HG02870 (cell line): ENCODE measurements around the gene MRPL14.
"Not testable (repeated sequence)": the region's sequence is repeated elsewhere in the genome, so short reads cannot be mapped to it uniquely, and the experiment has no call there.

Experiments used
- ATAC-seq: cut with Tn5 transposase; IDR thresholded peaks from one replicate; pipeline ENCODE4 v1.9.1; 2021; ENCODE audit warnings: mild to moderate bottlenecking, moderate library complexity; ENCODE audit not compliant: unreplicated experiment

Gene MRPL14

GRCh38 chr6:44150317-44150917 lies 23.2 kb upstream of the MRPL14 start:
- ATAC-seq: no peak

DNA sequence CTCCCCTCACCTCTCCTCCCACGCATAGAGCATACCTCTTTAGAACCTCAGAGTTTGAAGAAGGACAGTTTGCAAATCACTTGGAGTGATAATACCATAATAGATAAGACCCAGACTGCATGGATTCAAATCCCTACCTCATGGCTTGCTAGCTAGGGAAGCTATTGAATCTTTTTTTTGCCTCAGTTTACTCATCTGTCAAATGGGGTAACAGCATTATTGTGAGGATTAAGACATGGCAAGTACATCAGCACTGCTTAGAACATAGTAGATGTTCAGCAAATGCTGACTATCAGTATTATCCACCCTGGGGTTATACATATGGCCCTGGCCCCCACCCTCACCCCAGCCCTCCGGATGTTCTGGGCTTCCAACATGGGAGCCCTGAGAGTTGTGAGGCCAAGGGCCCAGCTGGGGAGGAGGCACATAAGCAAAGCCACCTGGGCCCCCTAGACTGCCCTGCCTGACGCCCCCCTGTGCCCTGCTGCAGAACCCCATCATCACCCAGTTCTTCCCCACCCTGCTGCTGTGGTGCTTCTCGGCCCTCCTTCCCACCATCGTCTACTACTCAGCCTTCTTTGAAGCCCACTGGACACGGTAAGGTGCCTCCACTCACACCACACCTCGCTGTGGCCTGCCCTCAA lies 22.2 kb upstream of the MRPL14 start:
- ATAC-seq: no peak

DNA sequence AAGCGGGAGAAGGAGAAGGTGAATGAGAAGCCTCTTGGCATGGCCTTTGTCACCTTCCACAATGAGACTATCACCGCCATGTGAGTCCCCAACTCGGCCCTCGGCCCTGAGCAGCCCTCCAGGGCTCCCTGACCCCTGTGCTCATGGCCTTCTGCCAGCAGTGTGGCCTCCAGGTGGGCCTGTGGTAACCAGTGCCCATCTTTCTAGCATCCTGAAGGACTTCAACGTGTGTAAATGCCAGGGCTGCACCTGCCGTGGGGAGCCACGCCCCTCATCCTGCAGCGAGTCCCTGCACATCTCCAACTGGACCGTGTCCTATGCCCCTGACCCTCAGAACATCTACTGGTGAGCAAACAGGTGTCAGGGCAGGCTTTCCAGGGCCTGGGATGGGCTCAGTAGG lies 21.1 kb upstream of the MRPL14 start:
- no peak for ATAC-seq

- ATAC-seq: no peak
Observed at GRCh38 chr6:44147256-44147655, 20.0 kb upstream of the MRPL14 start.

DNA sequence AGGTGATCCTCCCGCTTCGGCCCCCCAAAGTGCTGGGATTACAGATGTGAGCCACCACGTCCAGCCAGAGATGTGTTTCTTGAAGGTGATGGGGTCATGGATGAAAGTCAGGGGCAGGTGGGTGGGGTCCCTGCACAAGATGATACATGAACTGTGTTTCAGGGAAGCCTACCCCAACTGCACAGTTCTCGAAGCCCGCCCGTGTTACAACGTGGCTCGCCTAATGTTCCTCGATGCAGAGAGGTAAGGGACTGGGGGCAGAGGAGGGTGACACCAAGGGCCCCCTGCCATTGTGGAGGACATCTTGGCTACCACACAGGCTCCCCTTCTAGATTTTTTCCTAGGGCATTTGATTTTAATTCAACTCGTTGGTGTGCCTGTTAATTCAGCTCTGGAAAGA lies 19.4 kb upstream of the MRPL14 start:
- ATAC-seq: no peak

DNA sequence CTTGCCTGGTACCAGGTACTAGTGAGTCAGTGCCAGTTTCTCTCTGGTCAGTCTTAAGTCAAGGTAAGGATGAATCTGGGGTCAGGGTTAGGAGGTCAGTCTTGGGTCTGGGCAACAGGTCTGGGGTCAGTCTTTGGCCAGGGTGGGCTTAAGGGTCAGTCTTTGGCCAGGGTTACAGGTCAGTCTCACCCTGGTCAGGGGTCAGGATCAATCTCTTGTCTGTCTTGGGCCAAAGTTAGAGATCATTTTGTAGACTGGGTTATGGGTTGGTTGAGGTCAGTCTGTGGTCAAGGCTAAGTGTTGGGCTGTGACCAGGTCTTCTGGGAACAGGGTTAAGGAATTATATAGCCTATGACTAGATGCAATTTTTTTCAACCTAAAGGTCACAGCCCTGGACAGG lies 18.6 kb upstream of the MRPL14 start:
- ATAC-seq: no peak

DNA sequence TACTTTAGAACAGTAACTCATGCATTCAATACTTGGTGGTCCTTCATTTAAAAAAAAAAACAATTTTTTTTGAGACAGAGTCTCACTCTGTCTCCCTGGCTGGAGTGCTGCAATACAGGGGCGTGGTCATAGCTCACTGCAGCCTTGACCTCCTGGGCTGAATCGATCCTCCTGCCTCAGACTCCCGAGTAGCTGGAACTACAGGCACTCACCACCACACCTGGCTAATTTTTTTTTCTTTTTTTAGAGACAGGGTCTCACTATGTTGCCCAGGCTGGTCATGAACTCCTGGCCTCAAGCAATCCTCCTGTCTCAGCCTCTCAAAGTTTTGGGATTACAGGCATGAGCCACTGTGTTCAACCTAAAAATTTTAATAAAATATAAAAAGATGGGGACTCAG lies 17.3 kb upstream of the MRPL14 start:
- not testable (repeated sequence) for ATAC-seq

GRCh38 chr6:44143731-44144130 lies 16.5 kb upstream of the MRPL14 start:
- no peak for ATAC-seq

- no peak for ATAC-seq
Observed at GRCh38 chr6:44142835-44143234, 15.6 kb upstream of the MRPL14 start.

DNA sequence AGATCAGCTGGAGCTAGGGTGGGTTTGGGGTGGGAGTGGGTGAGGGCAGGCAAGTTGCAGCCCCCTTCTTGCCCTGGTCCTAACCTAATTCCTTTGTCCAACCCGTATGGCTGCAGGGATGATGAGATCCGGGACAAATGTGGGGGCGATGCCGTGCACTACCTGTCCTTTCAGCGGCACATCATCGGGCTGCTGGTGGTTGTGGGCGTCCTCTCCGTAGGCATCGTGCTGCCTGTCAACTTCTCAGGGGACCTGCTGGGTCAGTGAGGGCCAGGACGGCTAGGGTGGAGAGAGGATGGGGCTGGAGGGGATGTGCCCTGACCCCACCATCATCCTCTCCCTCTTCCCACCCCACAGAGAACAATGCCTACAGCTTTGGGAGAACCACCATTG lies 12.1 kb upstream of the MRPL14 start:
- no peak for ATAC-seq

- no peak for ATAC-seq
Observed at GRCh38 chr6:44138717-44139350, 11.6 kb upstream of the MRPL14 start.

- ATAC-seq: no peak
Observed at GRCh38 chr6:44135875-44136274, 8.6 kb upstream of the MRPL14 start.

DNA sequence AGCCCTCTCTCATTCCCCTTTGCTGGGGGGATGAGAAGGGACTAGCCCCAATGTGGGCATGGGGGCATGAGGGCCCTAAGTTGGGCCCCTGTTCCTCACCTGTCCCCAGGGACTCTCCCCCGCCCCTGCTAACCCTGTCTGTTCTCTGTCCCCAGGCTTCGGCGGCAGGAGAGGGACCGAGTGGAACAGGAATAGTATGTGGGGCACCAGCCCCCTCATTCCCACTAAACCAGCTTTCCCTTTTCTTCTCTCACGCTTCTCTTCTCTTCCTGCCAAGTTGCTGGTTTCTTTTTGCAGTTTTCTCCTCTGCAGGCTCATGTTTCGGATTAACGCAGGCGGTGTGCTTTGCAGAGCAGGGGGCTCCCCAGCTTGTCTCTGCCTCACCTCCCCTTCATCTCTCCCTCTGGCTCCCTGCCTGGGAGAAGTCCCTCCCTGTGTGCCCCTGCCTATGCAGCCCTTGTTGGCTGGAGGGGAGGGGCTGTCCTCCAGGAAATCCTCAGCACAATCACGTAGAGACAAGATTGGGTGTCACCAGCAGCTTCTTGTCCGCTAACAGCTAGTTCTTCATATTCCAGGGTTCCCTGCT lies 8.0 kb upstream of the MRPL14 start:
- ATAC-seq: no peak

GRCh38 chr6:44133981-44134711 lies 6.9 kb upstream of the MRPL14 start:
- ATAC-seq: no peak

DNA sequence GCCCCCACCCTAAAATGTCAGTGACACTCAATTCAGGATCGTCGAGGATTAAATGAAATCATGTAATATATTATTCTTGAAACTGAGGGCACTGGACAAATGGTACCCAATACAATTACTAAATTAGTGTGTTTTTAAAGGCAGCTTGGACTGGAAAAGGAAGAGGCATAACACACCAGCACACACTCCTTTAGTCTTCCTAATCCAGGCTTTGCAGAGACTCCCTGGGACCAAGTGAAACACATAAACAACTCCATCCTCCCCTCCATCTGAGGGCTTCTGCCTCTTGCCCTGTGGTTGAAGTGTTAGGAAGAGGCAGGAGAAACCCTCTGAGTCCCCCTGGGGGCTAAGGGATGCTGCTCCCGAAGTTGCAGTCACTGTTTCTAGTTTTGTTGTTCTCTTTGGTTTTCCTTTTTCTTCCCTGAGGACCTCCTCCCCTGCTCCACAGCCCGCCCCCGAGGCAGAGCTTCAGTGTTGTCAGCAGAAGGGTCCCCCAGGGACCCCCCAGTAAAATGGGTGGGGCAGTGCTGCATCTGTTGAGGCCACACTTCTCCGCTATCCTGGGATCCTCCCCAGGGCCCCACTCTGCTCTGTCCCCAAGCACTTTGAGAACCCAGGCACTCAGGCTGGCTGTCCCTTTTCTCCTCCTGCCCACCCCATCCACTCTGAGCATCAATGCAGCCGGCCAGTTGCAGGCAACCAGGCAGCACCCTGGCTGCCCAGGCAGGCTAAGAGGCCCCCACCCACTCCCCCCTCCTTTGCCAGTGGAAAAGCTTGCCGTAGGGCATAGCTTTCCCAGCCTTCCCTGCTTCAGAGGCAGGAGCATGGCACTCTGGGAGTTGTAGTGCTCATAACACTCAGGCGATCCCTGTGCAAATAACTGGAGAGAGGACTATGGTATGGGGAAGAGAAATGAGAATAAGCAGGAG lies 6.0 kb upstream of the MRPL14 start:
- no peak for ATAC-seq

DNA sequence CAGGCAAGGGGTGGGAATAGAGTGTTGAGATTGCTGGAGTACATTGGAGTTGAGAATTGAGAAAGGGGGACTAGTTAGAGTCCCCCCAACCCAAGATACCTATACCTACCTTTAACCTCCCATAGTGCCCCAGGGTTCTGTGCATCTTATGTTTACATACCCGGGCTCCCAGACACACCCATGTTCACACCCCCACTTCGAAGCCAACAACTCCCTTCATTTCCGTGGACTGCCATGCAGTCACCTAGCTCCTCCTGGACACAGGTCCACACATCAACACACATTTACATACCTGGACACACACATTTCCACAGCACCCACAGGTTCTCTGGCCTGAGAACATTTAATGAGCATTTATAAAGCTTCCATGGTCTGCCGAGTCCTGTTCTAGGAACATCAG lies 5.2 kb upstream of the MRPL14 start:
- ATAC-seq: no peak

- no peak for ATAC-seq
Observed at GRCh38 chr6:44131892-44132291, 4.6 kb upstream of the MRPL14 start.

GRCh38 chr6:44129841-44130322 lies 2.6 kb upstream of the MRPL14 start:
- ATAC-seq: no peak

GRCh38 chr6:44128020-44128917 lies 1.0 kb upstream of the MRPL14 start:
- ATAC-seq: no peak
